ENCODE data around the gene CA7.

- no peak for TF ChIP-seq CTCF (IDR thresholded peaks at IDR 0.05; ENCODE audit: borderline replicate concordance, extremely low read depth, low read length, poor library complexity, severe bottlenecking)
- TF ChIP-seq EZH2 (IDR thresholded peaks at IDR 0.05; ENCODE audit: borderline replicate concordance, low read depth, low read length, severe bottlenecking) = no peak
Observed at GRCh38 chr16:66850115-66850815, 6.1 kb downstream of the CA7 start.

Measured in DND-41 (cell line).